ENCODE measurements around the gene TCERG1L. TPM values are rescaled to one million over a fixed set of nuclear protein-coding genes. Genes with fewer than 3 reads are reported as not detected.

Gene TCERG1L
- total RNA-seq, 1 experiment from 2014 or later = 1.5 TPM

DNA sequence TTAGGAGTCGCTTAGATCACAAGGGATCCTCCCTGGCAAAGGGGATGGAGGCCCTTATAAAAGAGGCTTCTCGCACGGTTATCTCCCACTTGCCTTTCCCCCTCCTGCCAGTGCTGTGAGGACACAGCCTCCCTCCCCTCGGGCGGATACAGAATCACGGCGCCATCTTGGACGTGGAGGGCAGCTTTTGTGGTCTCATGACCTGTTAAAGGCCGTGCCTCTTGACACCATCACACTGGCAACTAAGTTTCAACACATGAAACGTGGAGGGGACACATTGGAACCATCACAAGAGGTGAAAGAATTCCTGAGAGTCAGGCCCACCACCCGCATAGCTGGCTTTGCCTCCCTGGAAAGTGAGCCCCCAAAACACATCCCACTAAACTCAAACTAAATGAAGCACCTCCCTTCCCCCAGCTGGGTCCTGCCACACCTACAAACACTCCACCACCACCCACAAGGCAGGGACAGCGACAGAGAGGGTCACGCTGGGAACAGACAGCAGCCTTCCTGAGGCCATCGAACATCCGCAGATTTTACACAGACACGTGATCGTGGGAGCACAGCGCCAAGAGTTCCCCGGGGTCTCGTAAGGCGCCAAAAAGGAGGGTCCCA lies 110.6 kb downstream of the TCERG1L start (continued):
- TF ChIP-seq, protein P1, sequence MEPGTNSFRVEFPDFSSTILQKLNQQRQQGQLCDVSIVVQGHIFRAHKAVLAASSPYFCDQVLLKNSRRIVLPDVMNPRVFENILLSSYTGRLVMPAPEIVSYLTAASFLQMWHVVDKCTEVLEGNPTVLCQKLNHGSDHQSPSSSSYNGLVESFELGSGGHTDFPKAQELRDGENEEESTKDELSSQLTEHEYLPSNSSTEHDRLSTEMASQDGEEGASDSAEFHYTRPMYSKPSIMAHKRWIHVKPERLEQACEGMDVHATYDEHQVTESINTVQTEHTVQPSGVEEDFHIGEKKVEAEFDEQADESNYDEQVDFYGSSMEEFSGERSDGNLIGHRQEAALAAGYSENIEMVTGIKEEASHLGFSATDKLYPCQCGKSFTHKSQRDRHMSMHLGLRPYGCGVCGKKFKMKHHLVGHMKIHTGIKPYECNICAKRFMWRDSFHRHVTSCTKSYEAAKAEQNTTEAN (CRISPR knock-in tag; IDR thresholded peaks at IDR 0.05) = no peak
- no peak for TF ChIP-seq NR2C2 (CRISPR knock-in tag; IDR thresholded peaks at IDR 0.05)
- TF ChIP-seq, protein P2, sequence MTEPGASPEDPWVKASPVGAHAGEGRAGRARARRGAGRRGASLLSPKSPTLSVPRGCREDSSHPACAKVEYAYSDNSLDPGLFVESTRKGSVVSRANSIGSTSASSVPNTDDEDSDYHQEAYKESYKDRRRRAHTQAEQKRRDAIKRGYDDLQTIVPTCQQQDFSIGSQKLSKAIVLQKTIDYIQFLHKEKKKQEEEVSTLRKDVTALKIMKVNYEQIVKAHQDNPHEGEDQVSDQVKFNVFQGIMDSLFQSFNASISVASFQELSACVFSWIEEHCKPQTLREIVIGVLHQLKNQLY (CRISPR knock-in tag; IDR thresholded peaks at IDR 0.05) = no peak
- TF ChIP-seq CTCF (IDR thresholded peaks at IDR 0.05) = no peak
- TF ChIP-seq ZNF416 (CRISPR knock-in tag; IDR thresholded peaks at IDR 0.05) = no peak
- no peak for TF ChIP-seq ZNF396 (CRISPR knock-in tag; IDR thresholded peaks at IDR 0.05; ENCODE audit: borderline replicate concordance)

- DNase-seq (ENCODE audit: low spot score) (no peak), ATAC-seq (no peak)
- H3K36me3 Mint-ChIP-seq = peaks cover 65% of the 10 kb centered on the region
- no peak for TF ChIP-seq ZNF512 (CRISPR knock-in tag; IDR thresholded peaks at IDR 0.05; ENCODE audit: borderline replicate concordance)
- TF ChIP-seq USF2 (CRISPR knock-in tag; IDR thresholded peaks at IDR 0.05) = no peak
- no peaks in the 10 kb centered on the region for H3K4me1 Mint-ChIP-seq
- POLR2A ChIA-PET = no interaction called here
- H3K27me3 Mint-ChIP-seq (ENCODE audit: low read depth) = peaks cover 3% of the 10 kb centered on the region
- H3K4me3 Mint-ChIP-seq = no peak overlapping the region
- no peak overlapping the region for H3K27ac Mint-ChIP-seq
- H3K9me3 Mint-ChIP-seq = peaks cover 62% of the 10 kb centered on the region
- CTCF ChIA-PET = no interaction called here
These were observed 111.9 kb downstream of the TCERG1L start for GRCh38 chr10:131199646-131200045.

GRCh38 chr10:131198843-131199242 lies 112.7 kb downstream of the TCERG1L start:
- Mint-ChIP-seq H3K27ac (no peak overlapping the region), H3K4me1 (no peaks in the 10 kb centered on the region), H3K4me3 (no peak overlapping the region), H3K27me3 (ENCODE audit: low read depth) (peaks cover 3% of the 10 kb centered on the region), H3K9me3 (peaks cover 64% of the 10 kb centered on the region), H3K36me3 (peaks cover 67% of the 10 kb centered on the region)
- ChIA-PET CTCF (no interaction called here), POLR2A (no interaction called here)
- DNase-seq (ENCODE audit: low spot score) (no peak), ATAC-seq (no peak)
- no peak for TF ChIP-seq MYBL2 (CRISPR knock-in tag; IDR thresholded peaks at IDR 0.05)
- TF ChIP-seq RORB (CRISPR knock-in tag; IDR thresholded peaks at IDR 0.05) = no peak

GRCh38 chr10:131198401-131198800 lies 113.1 kb downstream of the TCERG1L start:
- DNase-seq (ENCODE audit: low spot score) (no peak), ATAC-seq (no peak)
- CTCF ChIA-PET = no interaction called here
- Mint-ChIP-seq H3K9me3 (peaks cover 61% of the 10 kb centered on the region), H3K4me3 (no peak overlapping the region), H3K27me3 (ENCODE audit: low read depth) (peaks cover 3% of the 10 kb centered on the region), H3K27ac (no peak overlapping the region), H3K36me3 (peaks cover 64% of the 10 kb centered on the region), H3K4me1 (no peaks in the 10 kb centered on the region)
- TF ChIP-seq OVOL2 (CRISPR knock-in tag; IDR thresholded peaks at IDR 0.05; ENCODE audit: borderline replicate concordance) = no peak
- POLR2A ChIA-PET = no interaction called here

Measured in WTC11 (cell line).